Neural cell (in vitro differentiated cells): ENCODE results near the gene CEACAM7. TPM values are rescaled to one million over a fixed set of nuclear protein-coding genes. Genes with fewer than 3 reads are reported as not detected.

Experiments
- H2AFZ ChIP-seq: fragments of 200-600, 300-800 bp; sonication (generic), shearing (Covaris generic); 2 replicates; pipeline ENCODE4 v1.6.0; 2014; ENCODE audit warnings: low read depth, mild to moderate bottlenecking, antibody characterized with exemption, low read length, moderate library complexity
- H3F3A ChIP-seq: fragments of 200-600 bp; shearing (Covaris generic); 2 replicates; pipeline ENCODE4 v1.6.1; 2016; ENCODE audit warnings: mild to moderate bottlenecking, moderate library complexity, mixed read lengths, antibody characterized with exemption, low read length; ENCODE audit not compliant: insufficient read depth, poor library complexity, severe bottlenecking
- H3K27ac ChIP-seq: fragments of 200-600, 300-800 bp; sonication (generic), shearing (Covaris generic); 2 replicates; pipeline ENCODE4 v1.5.1; 2014; ENCODE audit warnings: mild to moderate bottlenecking, low read length, moderate library complexity
- H3K27me3 ChIP-seq: fragments of 300-800, 200-600 bp; sonication (generic), shearing (Covaris generic); 2 replicates; pipeline ENCODE4 v1.6.0; 2014; ENCODE audit warnings: mild to moderate bottlenecking, low read depth, low read length, moderate library complexity; ENCODE audit not compliant: insufficient read depth
- H3K36me3 ChIP-seq: fragments of 300-800, 200-600 bp; sonication (generic), shearing (Covaris generic); 2 replicates; pipeline ENCODE4 v1.5.1; 2014; ENCODE audit warnings: mild to moderate bottlenecking, antibody characterized with exemption, low read length, moderate library complexity; ENCODE audit not compliant: insufficient read depth
- H3K4me2 ChIP-seq: fragments of 300-800, 200-600 bp; sonication (generic), shearing (Covaris generic); 2 replicates; pipeline ENCODE4 v1.6.0; 2014; ENCODE audit warnings: mild to moderate bottlenecking, low read length
- H3K4me3 ChIP-seq: fragments of 300-800, 200-600 bp; sonication (generic), shearing (Covaris generic); 2 replicates; pipeline ENCODE4 v1.5.1; 2014; ENCODE audit warnings: mild to moderate bottlenecking, low read length, moderate library complexity
- H3K79me2 ChIP-seq: fragments of 200-600 bp; shearing (Covaris generic); replicated peaks from 2 replicates; pipeline ENCODE4 v1.6.0; 2014; ENCODE audit warnings: mild to moderate bottlenecking, low read length, moderate library complexity; ENCODE audit not compliant: insufficient read depth
- H3K9ac ChIP-seq: fragments of 300-800, 200-600 bp; sonication (generic), shearing (Covaris generic); 2 replicates; pipeline ENCODE4 v1.6.1; 2016; ENCODE audit warnings: mild to moderate bottlenecking, low read length, mixed read lengths
- H3K9me2 ChIP-seq: fragments of 200-600 bp; shearing (Covaris generic); 2 replicates; pipeline ENCODE4 v1.6.1; 2016; ENCODE audit warnings: mild to moderate bottlenecking, low read length, mixed read lengths; ENCODE audit not compliant: insufficient read depth
- H3K9me3 ChIP-seq: fragments of 200-600, 300-800 bp; sonication (generic), shearing (Covaris generic); 2 replicates; pipeline ENCODE4 v1.6.1; 2016; ENCODE audit warnings: mild to moderate bottlenecking, mixed run types, low read length, moderate library complexity, mixed read lengths
- H4K20me1 ChIP-seq: fragments of 200-600 bp; shearing (Covaris generic); 2 replicates; pipeline ENCODE4 v1.6.1; 2016; ENCODE audit warnings: mild to moderate bottlenecking, mixed run types; ENCODE audit not compliant: insufficient read depth
- EP300 ChIP-seq: fragments of 450-650 bp; conservative IDR thresholded peaks from 2 replicates; pipeline ENCODE4 v1.6.1; 2014; ENCODE audit warnings: antibody characterized with exemption, mild to moderate bottlenecking, moderate library complexity; ENCODE audit not compliant: poor library complexity, severe bottlenecking
- EZH2 ChIP-seq: fragments of 200-600, 300-800 bp; shearing (Covaris generic), sonication (generic); IDR thresholded peaks from 2 replicates; pipeline ENCODE4 v1.6.1; 2014; ENCODE audit warnings: antibody characterized with exemption, low read length, borderline replicate concordance, mild to moderate bottlenecking; ENCODE audit not compliant: insufficient read depth, poor library complexity, severe bottlenecking
- MXI1 ChIP-seq: fragments of 450-650 bp; conservative IDR thresholded peaks from 2 replicates; pipeline ENCODE4 v1.6.1; 2014; ENCODE audit warnings: antibody characterized with exemption, mild to moderate bottlenecking; ENCODE audit not compliant: poor library complexity, severe bottlenecking
- POLR2AphosphoS5 ChIP-seq: IDR thresholded peaks from 2 replicates; pipeline ENCODE4 v1.6.1; 2012
- RAD21 ChIP-seq: fragments of 450-650 bp; conservative IDR thresholded peaks from 2 replicates; pipeline ENCODE4 v1.6.1; 2014; ENCODE audit warnings: antibody characterized with exemption, mild to moderate bottlenecking, moderate library complexity
- SMC3 ChIP-seq: fragments of 450-650 bp; conservative IDR thresholded peaks from 2 replicates; pipeline ENCODE4 v1.6.1; 2014; ENCODE audit warnings: antibody characterized with exemption, mild to moderate bottlenecking, moderate library complexity; ENCODE audit not compliant: poor library complexity
- TAF1 ChIP-seq: IDR thresholded peaks from 2 replicates; pipeline ENCODE4 v1.6.1; 2012; ENCODE audit warnings: low read depth
- polyA plus RNA-seq: library from polyadenylated mRNA; depleted of rRNA; stranded (reverse); fragments of >200 nt; gene quantifications from 2 replicates; pipeline ENCODE4 v1.2.3, GENCODE V29; 2014
- TF ChIP-seq, protein P1 (sequence below): IDR thresholded peaks from 2 replicates; pipeline ENCODE4 v1.6.1; 2012; ENCODE audit warnings: borderline replicate concordance
- TF ChIP-seq, protein P2 (sequence below): fragments of 450-650 bp; IDR thresholded peaks from 2 replicates; pipeline ENCODE4 v1.5.1; 2014; ENCODE audit warnings: antibody characterized with exemption, mild to moderate bottlenecking, moderate library complexity; ENCODE audit not compliant: poor library complexity, severe bottlenecking

Gene CEACAM7
- polyA plus RNA-seq, 1 donor from 2014 or later = not detected

DNA sequence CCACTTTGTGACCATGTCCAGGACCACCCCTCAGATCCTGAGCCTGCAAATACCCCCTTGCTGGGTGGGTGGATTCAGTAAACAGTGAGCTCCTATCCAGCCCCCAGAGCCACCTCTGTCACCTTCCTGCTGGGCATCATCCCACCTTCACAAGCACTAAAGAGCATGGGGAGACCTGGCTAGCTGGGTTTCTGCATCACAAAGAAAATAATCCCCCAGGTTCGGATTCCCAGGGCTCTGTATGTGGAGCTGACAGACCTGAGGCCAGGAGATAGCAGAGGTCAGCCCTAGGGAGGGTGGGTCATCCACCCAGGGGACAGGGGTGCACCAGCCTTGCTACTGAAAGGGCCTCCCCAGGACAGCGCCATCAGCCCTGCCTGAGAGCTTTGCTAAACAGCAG lies 7.7 kb upstream of the CEACAM7 start:
- Histone ChIP-seq H2AFZ (no peak overlapping the region), H3K4me2 (no peak overlapping the region), H3K9ac (no peak overlapping the region), H3K9me2 (no peaks in the 10 kb centered on the region), H3K36me3 (no peaks in the 10 kb centered on the region), H3K27me3 (no peaks in the 10 kb centered on the region), H3K9me3 (no peaks in the 10 kb centered on the region), H3K27ac (no peak overlapping the region), H3K79me2 (no peaks in the 10 kb centered on the region), H3K4me3 (no peak overlapping the region), H4K20me1 (no peaks in the 10 kb centered on the region), H3F3A (no peaks in the 10 kb centered on the region)
- no peak for TF ChIP-seq EP300

DNA sequence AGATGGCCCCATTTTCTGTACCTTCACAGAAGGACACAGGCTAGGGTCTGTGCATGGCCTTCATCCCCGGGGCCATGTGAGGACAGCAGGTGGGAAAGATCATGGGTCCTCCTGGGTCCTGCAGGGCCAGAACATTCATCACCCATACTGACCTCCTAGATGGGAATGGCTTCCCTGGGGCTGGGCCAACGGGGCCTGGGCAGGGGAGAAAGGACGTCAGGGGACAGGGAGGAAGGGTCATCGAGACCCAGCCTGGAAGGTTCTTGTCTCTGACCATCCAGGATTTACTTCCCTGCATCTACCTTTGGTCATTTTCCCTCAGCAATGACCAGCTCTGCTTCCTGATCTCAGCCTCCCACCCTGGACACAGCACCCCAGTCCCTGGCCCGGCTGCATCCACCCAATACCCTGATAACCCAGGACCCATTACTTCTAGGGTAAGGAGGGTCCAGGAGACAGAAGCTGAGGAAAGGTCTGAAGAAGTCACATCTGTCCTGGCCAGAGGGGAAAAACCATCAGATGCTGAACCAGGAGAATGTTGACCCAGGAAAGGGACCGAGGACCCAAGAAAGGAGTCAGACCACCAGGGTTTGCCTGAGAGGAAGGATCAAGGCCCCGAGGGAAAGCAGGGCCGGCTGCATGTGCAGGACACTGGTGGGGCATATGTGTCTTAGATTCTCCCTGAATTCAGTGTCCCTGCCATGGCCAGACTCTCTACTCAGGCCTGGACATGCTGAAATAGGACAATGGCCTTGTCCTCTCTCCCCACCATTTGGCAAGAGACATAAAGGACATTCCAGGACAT lies 7.0 kb upstream of the CEACAM7 start:
- Histone ChIP-seq H3K4me3 (no peak overlapping the region), H3K79me2 (no peaks in the 10 kb centered on the region), H3K9me3 (no peaks in the 10 kb centered on the region), H3K4me2 (no peak overlapping the region), H3K36me3 (no peaks in the 10 kb centered on the region), H3F3A (no peaks in the 10 kb centered on the region), H3K27ac (no peak overlapping the region), H3K27me3 (no peaks in the 10 kb centered on the region), H3K9me2 (no peaks in the 10 kb centered on the region), H2AFZ (no peak overlapping the region), H3K9ac (no peak overlapping the region), H4K20me1 (no peaks in the 10 kb centered on the region)
- no peak for TF ChIP-seq POLR2AphosphoS5
- TF ChIP-seq MXI1 = no peak
- TF ChIP-seq, protein P1, sequence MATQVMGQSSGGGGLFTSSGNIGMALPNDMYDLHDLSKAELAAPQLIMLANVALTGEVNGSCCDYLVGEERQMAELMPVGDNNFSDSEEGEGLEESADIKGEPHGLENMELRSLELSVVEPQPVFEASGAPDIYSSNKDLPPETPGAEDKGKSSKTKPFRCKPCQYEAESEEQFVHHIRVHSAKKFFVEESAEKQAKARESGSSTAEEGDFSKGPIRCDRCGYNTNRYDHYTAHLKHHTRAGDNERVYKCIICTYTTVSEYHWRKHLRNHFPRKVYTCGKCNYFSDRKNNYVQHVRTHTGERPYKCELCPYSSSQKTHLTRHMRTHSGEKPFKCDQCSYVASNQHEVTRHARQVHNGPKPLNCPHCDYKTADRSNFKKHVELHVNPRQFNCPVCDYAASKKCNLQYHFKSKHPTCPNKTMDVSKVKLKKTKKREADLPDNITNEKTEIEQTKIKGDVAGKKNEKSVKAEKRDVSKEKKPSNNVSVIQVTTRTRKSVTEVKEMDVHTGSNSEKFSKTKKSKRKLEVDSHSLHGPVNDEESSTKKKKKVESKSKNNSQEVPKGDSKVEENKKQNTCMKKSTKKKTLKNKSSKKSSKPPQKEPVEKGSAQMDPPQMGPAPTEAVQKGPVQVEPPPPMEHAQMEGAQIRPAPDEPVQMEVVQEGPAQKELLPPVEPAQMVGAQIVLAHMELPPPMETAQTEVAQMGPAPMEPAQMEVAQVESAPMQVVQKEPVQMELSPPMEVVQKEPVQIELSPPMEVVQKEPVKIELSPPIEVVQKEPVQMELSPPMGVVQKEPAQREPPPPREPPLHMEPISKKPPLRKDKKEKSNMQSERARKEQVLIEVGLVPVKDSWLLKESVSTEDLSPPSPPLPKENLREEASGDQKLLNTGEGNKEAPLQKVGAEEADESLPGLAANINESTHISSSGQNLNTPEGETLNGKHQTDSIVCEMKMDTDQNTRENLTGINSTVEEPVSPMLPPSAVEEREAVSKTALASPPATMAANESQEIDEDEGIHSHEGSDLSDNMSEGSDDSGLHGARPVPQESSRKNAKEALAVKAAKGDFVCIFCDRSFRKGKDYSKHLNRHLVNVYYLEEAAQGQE = no peak
- no peak for TF ChIP-seq TAF1
- TF ChIP-seq RAD21 = no peak
- TF ChIP-seq EZH2 = no peak
- no peak for TF ChIP-seq EP300
- TF ChIP-seq SMC3 = no peak
- TF ChIP-seq, protein P2, sequence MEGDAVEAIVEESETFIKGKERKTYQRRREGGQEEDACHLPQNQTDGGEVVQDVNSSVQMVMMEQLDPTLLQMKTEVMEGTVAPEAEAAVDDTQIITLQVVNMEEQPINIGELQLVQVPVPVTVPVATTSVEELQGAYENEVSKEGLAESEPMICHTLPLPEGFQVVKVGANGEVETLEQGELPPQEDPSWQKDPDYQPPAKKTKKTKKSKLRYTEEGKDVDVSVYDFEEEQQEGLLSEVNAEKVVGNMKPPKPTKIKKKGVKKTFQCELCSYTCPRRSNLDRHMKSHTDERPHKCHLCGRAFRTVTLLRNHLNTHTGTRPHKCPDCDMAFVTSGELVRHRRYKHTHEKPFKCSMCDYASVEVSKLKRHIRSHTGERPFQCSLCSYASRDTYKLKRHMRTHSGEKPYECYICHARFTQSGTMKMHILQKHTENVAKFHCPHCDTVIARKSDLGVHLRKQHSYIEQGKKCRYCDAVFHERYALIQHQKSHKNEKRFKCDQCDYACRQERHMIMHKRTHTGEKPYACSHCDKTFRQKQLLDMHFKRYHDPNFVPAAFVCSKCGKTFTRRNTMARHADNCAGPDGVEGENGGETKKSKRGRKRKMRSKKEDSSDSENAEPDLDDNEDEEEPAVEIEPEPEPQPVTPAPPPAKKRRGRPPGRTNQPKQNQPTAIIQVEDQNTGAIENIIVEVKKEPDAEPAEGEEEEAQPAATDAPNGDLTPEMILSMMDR = no peak
